Activated T-cell treated with anti-CD3 and anti-CD28 coated beads for 1 hour (primary cell): ENCODE data around the gene FHIT.

ENCODE experiments used
- DNase-seq: peaks from one replicate; pipeline ENCODE4 v3.0.0-alpha.2; 2020; ENCODE audit warnings: low read depth

Gene FHIT

GRCh38 chr3:60629816-60630215 lies 621.4 kb downstream of the FHIT start:
- DNase-seq, result no peak

GRCh38 chr3:60622349-60622748 lies 628.9 kb downstream of the FHIT start:
- DNase-seq, result no peak

DNA sequence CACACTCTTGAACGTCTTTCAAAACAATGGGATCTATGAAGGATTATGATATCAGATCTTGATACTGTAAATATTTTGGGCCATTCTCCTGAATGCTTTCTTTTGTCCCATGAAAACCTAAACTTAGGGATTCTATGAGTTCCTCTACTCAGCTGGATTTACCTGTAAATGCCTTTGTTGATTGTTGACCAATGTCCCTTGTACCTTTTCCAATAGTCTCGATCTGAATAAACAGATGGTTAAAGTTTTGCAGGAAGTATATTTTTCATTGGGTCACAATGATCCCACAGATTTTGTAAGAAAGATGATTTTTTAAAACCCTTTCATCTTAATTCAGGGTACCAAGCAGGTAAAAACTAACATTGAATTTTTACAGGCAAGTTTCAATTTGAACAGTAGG lies 634.1 kb downstream of the FHIT start:
- no peak for DNase-seq

- DNase-seq, result no peak
These were observed 637.4 kb downstream of the FHIT start for GRCh38 chr3:60613769-60614303.

DNA sequence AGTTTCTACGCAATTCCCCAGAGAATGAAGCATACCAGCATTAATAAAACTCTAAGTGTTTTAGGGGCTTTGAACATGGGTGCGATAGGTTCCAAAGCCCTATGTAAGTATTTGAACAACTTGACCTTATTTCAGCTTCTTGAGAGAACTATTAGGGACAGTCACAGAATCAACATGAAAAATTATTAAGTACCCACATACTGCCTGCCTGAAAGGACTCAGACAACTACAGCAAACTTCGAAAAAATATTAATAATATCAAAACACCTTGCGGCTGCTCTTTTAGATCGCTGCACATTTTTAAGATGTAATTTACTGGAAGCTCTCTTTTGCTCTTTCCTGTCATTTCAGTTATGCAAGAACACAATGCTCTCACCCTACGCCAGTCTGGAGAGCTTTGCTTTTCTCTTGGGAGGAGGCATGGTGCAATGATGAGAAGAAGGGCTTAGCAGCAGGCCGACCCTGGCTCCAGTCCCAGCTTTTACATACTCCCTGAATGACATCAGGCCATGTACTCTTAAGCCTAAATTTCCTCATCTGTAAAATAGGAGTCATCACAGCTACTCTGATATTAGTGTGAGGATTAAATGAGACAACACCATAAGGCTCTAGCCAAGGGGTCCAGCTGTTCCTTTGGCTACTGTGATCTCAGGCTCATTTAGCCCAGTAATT lies 640.7 kb downstream of the FHIT start:
- DNase-seq, result no peak

DNA sequence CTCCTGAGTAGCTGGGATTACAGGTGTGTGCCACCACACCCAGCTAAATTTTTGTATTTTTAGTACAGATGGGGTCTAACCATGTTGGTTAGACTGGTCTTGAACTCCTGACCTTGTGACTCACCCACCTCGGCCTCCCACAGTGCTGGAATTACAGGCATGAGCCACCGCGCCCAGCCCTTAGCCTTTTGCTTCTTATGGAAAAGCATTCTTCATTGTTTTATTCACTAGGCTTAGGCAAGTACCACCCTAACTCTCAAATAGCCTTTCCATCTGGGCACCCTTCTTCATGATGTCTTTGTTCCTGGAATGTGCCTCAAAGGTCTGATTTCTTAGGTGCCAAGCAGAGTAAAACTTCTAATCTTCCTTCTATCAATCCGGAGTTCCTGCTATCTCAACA lies 641.8 kb downstream of the FHIT start:
- DNase-seq, result no peak

DNA sequence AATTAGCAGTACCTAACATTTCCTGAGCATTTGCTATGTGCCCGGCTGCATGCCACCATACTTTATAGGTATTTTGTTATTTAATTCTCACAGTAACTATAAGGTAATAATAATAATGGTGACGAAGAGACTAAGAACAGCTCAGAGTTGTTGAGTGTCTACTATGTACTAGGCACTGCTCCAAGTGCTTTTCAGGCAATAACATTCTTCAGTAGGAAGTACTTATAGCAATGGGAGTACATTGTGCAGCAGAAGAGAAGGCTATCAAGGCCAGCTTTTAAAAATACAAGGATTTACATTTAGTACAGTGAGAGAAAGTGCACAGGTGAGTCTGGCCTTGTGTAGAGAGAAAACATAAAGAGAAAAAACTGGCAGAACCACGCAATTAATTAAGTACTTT lies 647.4 kb downstream of the FHIT start:
- DNase-seq, result no peak

DNA sequence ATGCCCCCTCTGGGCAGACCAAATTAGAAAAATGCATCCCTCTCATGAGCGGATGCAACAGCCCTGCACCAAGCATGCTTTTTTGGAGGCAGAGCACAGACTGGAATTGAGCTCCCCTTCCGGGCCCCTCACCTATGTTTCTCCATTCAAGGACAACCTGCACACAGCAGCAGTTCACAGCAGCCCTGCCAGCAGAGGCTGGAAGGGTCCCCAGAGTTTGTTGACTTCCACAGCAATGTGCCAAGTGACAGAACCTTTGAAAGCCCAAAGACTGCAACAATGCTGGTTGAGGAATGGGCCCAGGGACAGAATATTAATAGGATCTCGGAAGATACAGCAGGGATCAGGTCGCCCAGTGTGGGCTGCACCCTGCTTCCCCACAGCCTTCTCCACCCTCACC lies 650.4 kb downstream of the FHIT start:
- DNase-seq, result no peak

GRCh38 chr3:60599586-60599985 lies 651.7 kb downstream of the FHIT start:
- no peak for DNase-seq

DNA sequence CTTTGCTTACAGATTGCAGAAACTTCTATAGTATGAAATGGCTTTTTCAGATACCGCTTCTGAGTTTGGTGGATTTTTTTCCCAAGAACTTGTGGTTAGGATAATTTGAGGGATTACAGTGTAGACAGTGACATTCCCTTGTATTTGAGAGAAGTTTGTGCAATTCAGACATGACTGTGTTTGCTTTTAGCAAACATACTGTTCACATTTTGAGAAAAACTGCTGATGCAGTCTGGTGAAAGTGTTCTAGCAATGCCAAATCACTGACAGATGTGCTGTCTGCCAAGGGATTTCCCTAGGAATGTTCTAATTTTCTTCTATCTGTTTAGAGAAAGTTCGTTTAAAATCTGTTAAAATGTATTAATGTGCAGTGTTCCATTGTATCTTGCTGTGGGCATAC lies 652.6 kb downstream of the FHIT start:
- no peak for DNase-seq

- DNase-seq, result no peak
These were observed 657.2 kb downstream of the FHIT start for GRCh38 chr3:60594025-60594424.

- no peak for DNase-seq
These were observed 660.0 kb downstream of the FHIT start for GRCh38 chr3:60591267-60591666.

DNA sequence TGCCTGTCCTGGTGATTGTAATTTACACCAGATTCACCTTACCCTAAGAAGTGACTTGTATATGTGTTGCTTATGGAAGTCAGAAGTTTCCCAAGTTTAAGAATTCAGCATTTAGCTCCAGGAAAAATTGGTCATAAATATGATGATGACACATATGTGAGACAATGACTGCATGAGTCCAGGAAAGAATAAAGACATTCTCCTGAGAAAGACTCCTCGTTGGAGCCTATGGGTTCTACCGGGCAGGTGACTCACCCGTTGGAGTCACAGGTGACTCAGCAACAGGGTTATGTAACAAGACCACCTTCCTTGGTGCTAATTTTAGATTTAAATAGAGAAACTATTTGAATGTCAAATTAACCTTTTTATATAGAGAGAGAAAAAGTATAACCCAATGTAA lies 662.4 kb downstream of the FHIT start:
- no peak for DNase-seq

DNA sequence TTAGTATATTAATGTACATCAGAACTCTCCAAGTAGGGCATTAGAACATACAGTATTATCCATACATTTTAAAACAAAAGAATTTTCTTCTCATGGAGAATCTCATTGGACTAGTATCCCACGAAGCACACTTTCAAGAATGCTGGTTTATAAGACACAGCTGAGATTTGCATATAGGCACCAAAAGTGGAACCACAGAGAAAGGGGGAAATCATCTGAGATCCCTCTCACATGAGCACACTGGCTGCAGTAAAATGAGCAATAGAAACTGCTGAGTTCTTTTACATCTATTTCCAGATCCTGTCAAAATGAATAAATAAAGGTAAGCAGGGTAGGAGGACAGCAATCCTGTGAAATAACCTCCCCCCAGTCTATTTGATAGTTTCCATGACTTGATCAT lies 665.3 kb downstream of the FHIT start:
- DNase-seq, result no peak

GRCh38 chr3:60584250-60584649 lies 667.0 kb downstream of the FHIT start:
- no peak for DNase-seq

DNA sequence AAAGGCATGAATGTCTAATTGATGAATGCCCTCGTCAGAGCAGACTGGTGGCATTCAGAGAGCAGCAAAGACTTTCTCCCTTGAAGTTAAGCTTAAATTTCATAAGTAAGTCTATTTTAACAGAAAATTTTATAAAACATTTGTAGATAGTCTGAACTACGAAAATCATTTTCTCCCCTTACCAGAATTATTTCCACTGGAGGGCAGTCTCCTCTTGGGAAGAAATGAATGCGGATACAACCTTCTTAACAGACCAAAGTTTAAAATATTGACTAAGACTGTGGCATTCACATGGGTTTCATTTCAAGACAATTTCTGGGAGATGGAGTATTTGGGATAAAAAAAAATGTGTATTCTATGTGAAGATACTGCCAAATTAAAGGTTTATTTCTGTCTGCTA lies 669.0 kb downstream of the FHIT start:
- no peak for DNase-seq

DNA sequence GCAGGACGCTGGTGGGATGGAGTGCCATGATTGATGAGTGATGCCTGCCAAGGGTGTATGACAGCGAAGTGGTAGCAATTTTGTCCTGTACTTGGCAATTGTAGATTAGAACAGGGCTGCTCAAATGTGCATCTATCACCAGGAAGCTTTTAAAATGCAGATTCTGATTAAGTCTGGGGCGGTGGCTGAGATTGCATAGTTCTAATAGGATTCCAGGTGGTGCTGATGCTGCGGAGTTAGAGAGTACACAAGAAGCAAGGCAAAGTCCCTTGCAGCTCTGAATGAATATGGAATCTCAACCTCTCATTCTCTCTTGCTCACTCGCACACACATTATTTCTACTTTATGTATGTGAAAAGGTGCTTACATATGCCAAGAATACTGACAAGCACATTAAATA lies 670.4 kb downstream of the FHIT start:
- no peak for DNase-seq

GRCh38 chr3:60579734-60580133 lies 671.5 kb downstream of the FHIT start:
- DNase-seq, result no peak

GRCh38 chr3:60578936-60579335 lies 672.3 kb downstream of the FHIT start:
- no peak for DNase-seq

GRCh38 chr3:60577601-60578000 lies 673.7 kb downstream of the FHIT start:
- DNase-seq, result no peak

DNA sequence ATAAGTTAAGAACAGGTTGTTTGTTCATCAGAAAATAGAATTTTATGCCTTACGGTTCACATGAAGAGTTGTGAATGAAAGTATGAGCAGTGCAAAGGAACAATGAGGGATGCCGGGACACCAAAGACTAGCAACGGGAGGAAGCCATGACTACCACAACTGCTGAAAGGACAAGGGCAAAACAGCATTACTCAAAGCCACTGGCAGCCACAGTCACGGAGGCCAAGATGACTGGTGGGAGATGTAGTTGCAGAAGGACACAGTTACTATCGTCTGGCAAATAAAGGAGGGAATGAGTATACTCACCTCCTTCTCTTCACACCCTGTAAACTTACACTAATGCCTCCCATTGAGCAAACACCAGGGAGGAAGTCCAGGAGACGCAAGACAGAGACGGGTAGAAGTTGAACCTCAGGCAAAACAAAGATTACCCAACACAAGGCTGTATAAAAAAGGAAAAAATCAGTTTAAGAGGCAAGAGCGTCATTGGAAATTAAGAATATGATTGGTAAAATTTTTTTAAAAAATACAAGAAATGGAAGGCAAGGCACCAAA lies 675.5 kb downstream of the FHIT start:
- no peak for DNase-seq

GRCh38 chr3:60574046-60574769 lies 677.0 kb downstream of the FHIT start:
- no peak for DNase-seq

- no peak for DNase-seq
These were observed 677.8 kb downstream of the FHIT start for GRCh38 chr3:60573494-60573893.
